GM23248 (cell line): Measurements from ENCODE around the gene FAM241B.

Source experiments
- EZH2 ChIP-seq: fragments of 200-600 bp; sonication (generic); IDR thresholded peaks from 2 replicates; pipeline ENCODE4 v1.6.1; 2018; ENCODE audit warnings: antibody characterized with exemption, mild to moderate bottlenecking; ENCODE audit not compliant: insufficient read depth, poor library complexity, severe bottlenecking
- EZH2phosphoT487 ChIP-seq: fragments of 200-600 bp; sonication (generic); IDR thresholded peaks from 2 replicates; pipeline ENCODE4 v1.6.1; 2018; ENCODE audit warnings: antibody characterized with exemption, moderate library complexity, mild to moderate bottlenecking, low read depth; ENCODE audit not compliant: insufficient read depth

DNA sequence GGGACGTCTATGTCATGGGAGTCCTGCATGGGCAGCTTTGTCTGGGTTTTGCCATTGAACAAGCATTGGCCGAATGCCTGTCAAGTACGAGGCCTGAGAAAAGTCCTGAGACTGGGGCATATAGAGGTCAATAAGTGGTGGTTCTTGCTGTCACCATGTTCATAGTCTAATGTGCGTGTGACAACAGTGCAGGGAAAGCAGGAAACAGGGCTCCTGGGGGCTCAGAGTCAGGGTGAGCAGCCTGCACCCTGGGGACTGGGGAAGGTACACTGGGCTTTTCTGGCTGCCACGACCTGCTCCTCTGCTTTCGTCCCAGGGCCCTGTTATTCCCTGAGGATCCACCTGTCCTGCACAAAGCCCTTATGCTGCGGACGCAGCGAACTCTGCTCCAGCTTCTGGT is 21.3 kb downstream of the FAM241B start:
- no peak for TF ChIP-seq EZH2phosphoT487
- TF ChIP-seq EZH2, result no peak
